ENCODE data around the gene LRP10. TPM values are rescaled to one million over a fixed set of nuclear protein-coding genes. Genes with fewer than 3 reads are reported as not detected.
A peak's percentile ranks its signal among the peaks of the same experiment; 100 is the strongest.

Gene LRP10
- total RNA-seq, 1 donor from 2014 or later: 34.8 TPM

DNA sequence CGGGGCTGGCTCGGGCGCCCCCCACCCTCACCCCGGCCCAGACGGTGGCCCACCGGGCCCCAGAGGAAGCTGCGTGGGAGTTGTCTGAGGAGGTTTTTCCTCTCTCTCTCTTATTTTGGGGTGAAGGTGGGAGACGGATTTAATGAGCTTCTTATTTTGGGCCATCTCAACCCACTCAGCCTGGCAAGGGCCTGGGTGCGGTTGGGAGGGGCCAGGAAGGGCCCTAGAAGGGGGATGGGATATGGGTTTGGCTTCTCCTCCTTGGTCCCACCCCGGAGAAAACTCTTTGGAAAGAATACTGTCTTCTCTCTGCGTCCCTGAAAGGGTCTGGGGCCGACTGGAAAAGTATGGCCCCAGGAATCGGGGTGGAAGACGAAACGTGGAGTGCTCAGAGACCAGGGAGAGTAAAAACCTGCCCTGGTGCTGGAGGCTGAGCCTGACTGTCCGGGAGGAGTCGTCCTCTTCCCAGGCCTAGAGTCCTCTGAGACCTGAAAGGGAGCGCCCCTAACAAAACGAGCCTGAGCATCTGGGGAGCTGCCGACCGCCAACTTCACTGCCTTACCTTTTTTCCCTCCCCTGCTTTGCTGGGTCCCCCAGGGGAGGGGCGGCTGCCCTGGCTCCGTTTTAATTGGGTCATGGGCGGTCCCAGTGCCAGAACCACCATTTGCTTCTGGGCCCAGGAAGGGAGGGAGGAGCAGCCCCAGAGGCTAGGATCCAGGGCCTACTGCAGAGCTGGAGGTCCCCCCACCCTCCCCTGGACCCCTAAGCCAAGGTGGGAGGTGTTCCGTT, 33.6 kb upstream of the LRP10 start:
- FAIRE-seq: no peak
- TF ChIP-seq, protein P1, sequence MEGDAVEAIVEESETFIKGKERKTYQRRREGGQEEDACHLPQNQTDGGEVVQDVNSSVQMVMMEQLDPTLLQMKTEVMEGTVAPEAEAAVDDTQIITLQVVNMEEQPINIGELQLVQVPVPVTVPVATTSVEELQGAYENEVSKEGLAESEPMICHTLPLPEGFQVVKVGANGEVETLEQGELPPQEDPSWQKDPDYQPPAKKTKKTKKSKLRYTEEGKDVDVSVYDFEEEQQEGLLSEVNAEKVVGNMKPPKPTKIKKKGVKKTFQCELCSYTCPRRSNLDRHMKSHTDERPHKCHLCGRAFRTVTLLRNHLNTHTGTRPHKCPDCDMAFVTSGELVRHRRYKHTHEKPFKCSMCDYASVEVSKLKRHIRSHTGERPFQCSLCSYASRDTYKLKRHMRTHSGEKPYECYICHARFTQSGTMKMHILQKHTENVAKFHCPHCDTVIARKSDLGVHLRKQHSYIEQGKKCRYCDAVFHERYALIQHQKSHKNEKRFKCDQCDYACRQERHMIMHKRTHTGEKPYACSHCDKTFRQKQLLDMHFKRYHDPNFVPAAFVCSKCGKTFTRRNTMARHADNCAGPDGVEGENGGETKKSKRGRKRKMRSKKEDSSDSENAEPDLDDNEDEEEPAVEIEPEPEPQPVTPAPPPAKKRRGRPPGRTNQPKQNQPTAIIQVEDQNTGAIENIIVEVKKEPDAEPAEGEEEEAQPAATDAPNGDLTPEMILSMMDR (IDR thresholded peaks at IDR 0.05; ENCODE audit: insufficient read depth, low read length, severe bottlenecking): no peak

DNA sequence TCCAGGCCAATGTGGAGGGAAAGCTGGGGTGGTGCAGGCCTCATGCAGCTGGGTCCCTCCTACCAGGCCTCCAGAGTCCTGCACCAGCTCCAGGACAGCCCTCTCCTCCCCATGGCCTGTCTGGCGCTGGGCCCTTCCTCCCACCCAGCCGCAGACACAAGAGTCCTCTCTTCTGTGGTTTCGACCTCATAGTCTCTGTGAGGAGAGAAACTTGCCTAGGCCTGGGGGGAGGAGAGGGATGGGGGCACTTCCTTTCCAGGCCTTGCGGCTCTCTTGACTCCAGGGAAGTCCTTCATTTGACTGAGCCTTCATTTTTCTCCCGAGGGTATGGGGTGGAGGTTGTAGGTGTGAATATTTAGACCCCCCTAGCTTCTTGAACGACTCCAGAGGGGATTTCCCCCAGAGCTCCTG, 32.9 kb upstream of the LRP10 start:
- TF ChIP-seq, protein P1 (IDR thresholded peaks at IDR 0.05; ENCODE audit: insufficient read depth, low read length, severe bottlenecking): no peak
- H3K36me3 ChIP-seq (ENCODE audit: control insufficient read depth, insufficient read depth, low read length): peaks cover 34% of the 10 kb centered on the region
- H3K27me3 ChIP-seq (ENCODE audit: control insufficient read depth, insufficient read depth, low read length): no peaks in the 10 kb centered on the region
- DNase-seq (ENCODE audit: low read depth) (peak; percentile 44), FAIRE-seq (no peak)
- H3K4me3 ChIP-seq (ENCODE audit: low read depth, low read length): peak overlapping the region; percentile 68

More for the DNA sequence above, 33.6 kb upstream of the LRP10 start:
- peaks cover 31% of the 10 kb centered on the region for H3K36me3 ChIP-seq (ENCODE audit: control insufficient read depth, insufficient read depth, low read length)
- H3K4me3 ChIP-seq (ENCODE audit: low read depth, low read length): peak overlapping the region; percentile 68
- peak; percentile 46 for DNase-seq (ENCODE audit: low read depth)
- no peaks in the 10 kb centered on the region for H3K27me3 ChIP-seq (ENCODE audit: control insufficient read depth, insufficient read depth, low read length)

DNA sequence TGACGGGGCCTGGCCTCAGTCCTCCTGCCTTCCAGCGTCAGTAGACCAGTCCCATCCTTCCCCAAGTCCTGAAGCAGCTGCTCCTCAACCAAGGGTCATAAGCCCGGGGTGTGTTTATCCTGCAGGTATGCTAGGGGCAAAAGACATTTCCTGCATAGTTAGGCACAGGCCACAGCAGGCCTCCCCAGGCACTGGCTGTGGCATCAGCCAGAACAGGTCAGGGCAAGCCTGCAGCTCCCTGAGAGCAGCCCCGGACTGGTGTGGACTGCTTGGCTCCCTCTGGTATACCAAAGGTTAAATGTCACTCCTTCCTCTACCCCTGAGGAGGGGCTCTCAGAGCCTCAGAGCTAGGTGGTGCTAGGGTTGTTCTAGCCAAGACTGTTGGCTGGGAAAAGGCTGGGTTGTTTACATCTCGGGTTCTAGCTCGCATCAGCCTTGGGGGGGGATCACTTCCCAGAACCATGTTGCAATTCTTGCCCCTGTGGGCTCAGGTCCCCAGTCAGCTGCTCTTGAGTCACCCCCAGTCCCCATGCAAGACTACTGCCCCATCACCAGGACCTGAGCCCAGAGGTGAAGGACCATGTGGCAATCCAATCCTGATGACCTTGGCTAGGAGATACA, 32.3 kb upstream of the LRP10 start:
- TF ChIP-seq, protein P1 (IDR thresholded peaks at IDR 0.05; ENCODE audit: insufficient read depth, low read length, severe bottlenecking): no peak
- no peaks in the 10 kb centered on the region for H3K27me3 ChIP-seq (ENCODE audit: control insufficient read depth, insufficient read depth, low read length)
- peak overlapping the region; percentile 68 for H3K4me3 ChIP-seq (ENCODE audit: low read depth, low read length)
- DNase-seq (ENCODE audit: low read depth) (peak; percentile 90), FAIRE-seq (no peak)
- H3K36me3 ChIP-seq (ENCODE audit: control insufficient read depth, insufficient read depth, low read length): peaks cover 35% of the 10 kb centered on the region

DNA sequence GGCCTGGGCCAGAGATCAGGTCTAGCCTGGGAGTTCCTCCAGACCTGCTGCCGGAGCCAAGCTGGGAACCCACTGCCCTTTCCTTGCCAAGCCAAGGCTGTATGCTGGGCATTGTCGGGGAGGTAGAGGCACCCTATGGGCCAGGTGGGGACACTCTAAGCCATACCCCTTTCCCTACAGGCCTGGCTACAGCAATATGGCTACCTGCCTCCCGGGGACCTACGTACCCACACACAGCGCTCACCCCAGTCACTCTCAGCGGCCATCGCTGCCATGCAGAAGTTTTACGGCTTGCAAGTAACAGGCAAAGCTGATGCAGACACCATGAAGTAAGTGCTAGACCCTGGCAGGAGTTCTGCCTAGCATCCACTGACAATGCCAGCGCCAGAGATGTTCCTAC, 30.2 kb upstream of the LRP10 start:
- DNase-seq (ENCODE audit: low read depth) (no peak), FAIRE-seq (peak; percentile 50)
- Histone ChIP-seq H3K4me3 (ENCODE audit: low read depth, low read length) (no peak overlapping the region), H3K27me3 (ENCODE audit: control insufficient read depth, insufficient read depth, low read length) (no peaks in the 10 kb centered on the region), H3K36me3 (ENCODE audit: control insufficient read depth, insufficient read depth, low read length) (peaks cover 53% of the 10 kb centered on the region)
- TF ChIP-seq, protein P1 (IDR thresholded peaks at IDR 0.05; ENCODE audit: insufficient read depth, low read length, severe bottlenecking): no peak

DNA sequence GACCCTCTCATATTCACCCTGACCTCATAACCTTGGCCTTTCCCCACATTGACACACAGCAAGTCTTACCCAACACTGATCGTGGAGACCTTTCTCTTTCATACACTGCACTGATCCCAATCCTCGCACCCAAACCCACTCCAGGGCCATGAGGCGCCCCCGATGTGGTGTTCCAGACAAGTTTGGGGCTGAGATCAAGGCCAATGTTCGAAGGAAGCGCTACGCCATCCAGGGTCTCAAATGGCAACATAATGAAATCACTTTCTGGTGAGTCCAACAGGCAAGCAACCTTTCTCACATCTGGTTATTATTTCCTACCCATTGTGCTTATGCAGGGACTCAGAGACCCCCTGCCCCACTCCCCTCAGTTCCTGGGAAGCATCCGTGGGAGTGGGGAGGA, 29.8 kb upstream of the LRP10 start:
- no peaks in the 10 kb centered on the region for H3K27me3 ChIP-seq (ENCODE audit: control insufficient read depth, insufficient read depth, low read length)
- FAIRE-seq: no peak
- peaks cover 55% of the 10 kb centered on the region for H3K36me3 ChIP-seq (ENCODE audit: control insufficient read depth, insufficient read depth, low read length)
- DNase-seq (ENCODE audit: low read depth): no peak
- TF ChIP-seq, protein P1 (IDR thresholded peaks at IDR 0.05; ENCODE audit: insufficient read depth, low read length, severe bottlenecking): no peak
- no peak overlapping the region for H3K4me3 ChIP-seq (ENCODE audit: low read depth, low read length)

Measured in bronchial epithelial cell (primary cell).